ENCODE results near the gene C19orf12. TPM values are rescaled to one million over a fixed set of nuclear protein-coding genes. Genes with fewer than 3 reads are reported as not detected.

C19orf12 gene
- total RNA-seq, 1 donor from 2014 or later = 64.2 TPM

GRCh38 chr19:29702161-29702962 lies 12.7 kb downstream of the C19orf12 start:
- DNase-seq (ENCODE audit: missing footprints) (no peak), ATAC-seq (no peak)
- intact Hi-C loops (cut with DNase I) = no loop called here

- no peak for DNase-seq (ENCODE audit: missing footprints)
- intact Hi-C loops (cut with DNase I) = no loop called here
- ATAC-seq = no peak
Observed at GRCh38 chr19:29700498-29700897, 14.6 kb downstream of the C19orf12 start.

- no peak for ATAC-seq
- intact Hi-C loops (cut with DNase I) = no loop called here
- DNase-seq (ENCODE audit: missing footprints) = no peak
Observed at GRCh38 chr19:29699861-29700260, 15.2 kb downstream of the C19orf12 start.

- DNase-seq (ENCODE audit: missing footprints) (no peak), ATAC-seq (no peak)
- intact Hi-C loops (cut with DNase I) = no loop called here
Observed at GRCh38 chr19:29697523-29698261, 17.4 kb downstream of the C19orf12 start.

- ATAC-seq = no peak
- DNase-seq (ENCODE audit: missing footprints) = no peak
- intact Hi-C loops (cut with DNase I) = no loop called here
Observed at GRCh38 chr19:29696565-29696846, 18.6 kb downstream of the C19orf12 start.

- no peak for DNase-seq (ENCODE audit: missing footprints)
- ATAC-seq = no peak
- intact Hi-C loops (cut with DNase I) = no loop called here
Observed at GRCh38 chr19:29695765-29696564, 19.1 kb downstream of the C19orf12 start.

GRCh38 chr19:29694669-29695627 lies 20.1 kb downstream of the C19orf12 start:
- intact Hi-C loops (cut with DNase I) = loop anchor here (1.0 kb wide), 1 partner anchor 21 kb away; no protein-coding TSS in a partner anchor
- DNase-seq (ENCODE audit: missing footprints) (peak; percentile 91), ATAC-seq (peak; percentile 97)

GRCh38 chr19:29694161-29694560 lies 20.9 kb downstream of the C19orf12 start:
- ATAC-seq (peak; percentile 2), DNase-seq (ENCODE audit: missing footprints) (no peak)
- intact Hi-C loops (cut with DNase I) = loop anchor here (1.0 kb wide), 1 partner anchor 22 kb away; no protein-coding TSS in a partner anchor

- DNase-seq (ENCODE audit: missing footprints) = no peak
- intact Hi-C loops (cut with DNase I) = loop anchor here (1.0 kb wide), 1 partner anchor 81 kb away; no protein-coding TSS in a partner anchor
- ATAC-seq = no peak
Observed at GRCh38 chr19:29690842-29691241, 24.2 kb downstream of the C19orf12 start.

- intact Hi-C loops (cut with DNase I) = loop anchor here (5.0 kb wide), 1 partner anchor 41 kb away; no protein-coding TSS in a partner anchor
- ATAC-seq (no peak), DNase-seq (ENCODE audit: missing footprints) (no peak)
Observed at GRCh38 chr19:29687897-29688728, 26.9 kb downstream of the C19orf12 start.

GRCh38 chr19:29687244-29687896 lies 27.7 kb downstream of the C19orf12 start:
- no peak for DNase-seq (ENCODE audit: missing footprints)

GRCh38 chr19:29686285-29686805 lies 28.7 kb downstream of the C19orf12 start:
- intact Hi-C loops (cut with DNase I) = loop anchor here (5.0 kb wide), 1 partner anchor 39 kb away; no protein-coding TSS in a partner anchor
- DNase-seq (ENCODE audit: missing footprints) (no peak), ATAC-seq (no peak)

More at GRCh38 chr19:29687244-29687896, 27.7 kb downstream of the C19orf12 start:
- peak; percentile 45 for ATAC-seq
- intact Hi-C loops (cut with DNase I) = loop anchor here (5.0 kb wide), 1 partner anchor 40 kb away; no protein-coding TSS in a partner anchor

- ATAC-seq = no peak
- DNase-seq (ENCODE audit: missing footprints) = no peak
- intact Hi-C loops (cut with DNase I) = loop anchor here (5.0 kb wide), 1 partner anchor 38 kb away; no protein-coding TSS in a partner anchor
Observed at GRCh38 chr19:29685326-29685725, 29.7 kb downstream of the C19orf12 start.

GRCh38 chr19:29683009-29683408 lies 32.1 kb downstream of the C19orf12 start:
- ATAC-seq (no peak), DNase-seq (ENCODE audit: missing footprints) (no peak)
- intact Hi-C loops (cut with DNase I) = loop anchor here (2.0 kb wide), 1 partner anchor 18 kb away; the partner anchor contains the start of gene PLEKHF1

- intact Hi-C loops (cut with DNase I) = loop anchor here (2.0 kb wide), 1 partner anchor 18 kb away; the partner anchor contains the start of gene PLEKHF1
- DNase-seq (ENCODE audit: missing footprints) (no peak), ATAC-seq (no peak)
Observed at GRCh38 chr19:29682236-29682895, 32.7 kb downstream of the C19orf12 start.

Data from Right ventricle myocardium inferior (tissue), 1 donor.